Fibroblast of mammary gland (primary cell): ENCODE data around the gene PARVG.

Source experiments
- DNase-seq: peaks from one replicate; pipeline ENCODE4 v3.0.0-alpha.2; 2010; ENCODE audit warnings: low read depth
- H3K4me3 ChIP-seq: 2 replicates; pipeline ENCODE4 v1.5.1; 2011; ENCODE audit warnings: low read depth, mild to moderate bottlenecking, low read length, moderate library complexity; ENCODE audit not compliant: control insufficient read depth
- CTCF ChIP-seq: conservative IDR thresholded peaks from 2 replicates; pipeline ENCODE4 v1.5.1; 2011; ENCODE audit warnings: low read depth, low read length, inconsistent platforms; ENCODE audit not compliant: control insufficient read depth, insufficient read depth

Gene PARVG

DNA sequence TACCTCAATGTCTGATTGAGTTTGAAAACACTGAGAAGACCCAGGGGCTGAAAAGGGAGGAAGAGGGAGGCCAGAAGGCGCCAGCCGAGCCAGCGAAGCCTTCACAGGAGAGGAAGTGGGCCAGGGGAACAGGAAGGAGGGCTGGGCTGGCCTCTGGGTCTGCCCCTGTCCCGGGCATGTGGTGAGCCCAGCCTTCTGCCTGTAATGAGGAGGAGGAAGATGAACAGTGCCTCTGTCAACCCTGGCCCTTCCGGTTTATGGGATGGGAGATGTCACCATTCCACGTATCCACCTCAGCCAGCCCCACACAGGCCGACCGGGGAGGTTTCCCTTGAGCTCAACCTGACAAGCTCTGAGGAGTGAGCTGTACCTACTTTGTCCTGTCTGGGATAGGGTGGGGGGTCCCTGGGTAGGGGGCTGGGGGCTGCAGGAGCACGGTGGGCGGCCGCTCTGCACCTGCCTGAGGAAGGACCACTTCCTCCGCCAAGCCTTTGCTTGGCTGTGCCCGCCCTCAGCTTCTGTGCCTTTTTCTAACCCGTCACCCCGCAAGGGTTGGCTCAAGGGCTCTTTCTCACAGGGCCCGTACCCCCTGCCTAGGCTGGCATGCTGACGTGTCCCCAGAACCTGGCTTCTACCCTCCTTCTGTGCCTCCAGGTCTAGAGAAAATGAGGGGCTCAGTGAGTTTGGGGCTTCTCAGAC, 2.0 kb downstream of the PARVG start:
- no peak for TF ChIP-seq CTCF
- no peak overlapping the region for H3K4me3 ChIP-seq
- DNase-seq, result no peak

- DNase-seq, result no peak
- TF ChIP-seq CTCF, result no peak
- H3K4me3 ChIP-seq, result no peak overlapping the region
Measured at GRCh38 chr22:44183287-44183588, 2.5 kb downstream of the PARVG start.

DNA sequence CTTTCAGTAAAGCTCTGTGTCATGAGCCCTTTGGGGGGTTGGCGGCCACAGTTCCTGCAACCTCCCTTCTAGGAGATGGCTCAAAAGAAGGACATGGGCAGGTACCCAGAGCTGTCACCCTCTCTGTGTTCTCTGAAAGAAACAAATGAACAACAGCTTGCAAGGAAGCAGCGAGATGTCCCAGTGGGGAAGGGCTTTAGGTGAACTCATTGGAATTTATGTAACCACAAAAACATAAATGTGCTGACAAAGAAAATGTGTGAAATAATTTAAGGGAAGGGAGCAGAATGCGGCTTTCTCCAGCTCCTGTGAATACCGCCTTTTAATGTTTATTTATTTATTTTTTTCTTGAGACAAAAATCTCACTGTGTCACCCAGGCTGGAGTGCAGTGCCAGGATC, 3.3 kb downstream of the PARVG start:
- no peak for DNase-seq
- no peak for TF ChIP-seq CTCF

DNA sequence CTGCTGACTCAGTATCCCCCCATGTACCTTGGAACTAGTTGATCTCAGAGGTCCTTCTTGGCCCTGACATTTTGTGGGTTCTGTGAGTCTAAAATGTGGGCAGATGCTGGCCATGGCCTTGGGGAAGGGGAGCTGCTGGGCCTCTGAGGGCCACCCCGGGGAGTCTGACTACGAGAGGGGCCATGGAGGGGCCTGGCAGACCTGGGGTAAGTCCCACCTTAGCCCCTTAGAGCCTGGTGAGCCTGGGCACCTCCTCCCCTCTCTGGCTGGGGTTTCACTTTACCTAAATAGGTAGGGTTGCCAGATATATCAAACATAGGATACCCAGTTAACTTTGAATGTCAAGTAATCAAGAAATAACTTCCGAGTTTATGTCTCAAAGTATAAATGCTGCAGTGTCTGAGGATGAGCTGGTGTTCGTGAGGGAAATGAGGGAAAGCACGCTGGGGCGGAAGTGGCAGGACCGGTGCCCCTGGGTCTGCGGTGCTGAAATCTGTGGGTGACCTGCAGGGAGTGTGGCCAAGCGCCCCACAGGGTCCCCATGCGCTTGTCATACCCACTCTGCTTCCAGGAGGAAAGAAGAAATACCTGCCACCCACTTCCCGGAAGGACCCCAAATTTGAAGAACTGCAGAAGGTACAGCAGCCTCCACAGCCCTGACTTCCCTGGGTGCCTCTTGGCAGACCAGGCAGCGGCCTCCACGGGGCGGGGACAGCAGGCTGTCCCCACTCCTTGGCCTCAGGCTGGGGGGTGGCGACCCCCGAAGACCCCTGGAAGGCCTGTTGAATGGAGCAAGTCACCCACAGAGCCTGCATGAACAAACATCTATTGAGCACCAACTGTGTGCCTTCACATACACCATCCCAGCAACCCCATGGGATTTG, 4.8 kb downstream of the PARVG start:
- no peak for TF ChIP-seq CTCF

More for the DNA sequence above, 3.3 kb downstream of the PARVG start:
- H3K4me3 ChIP-seq, result no peak overlapping the region

GRCh38 chr22:44186121-44186510, 5.4 kb downstream of the PARVG start:
- DNase-seq, result no peak
- no peak for TF ChIP-seq CTCF
- H3K4me3 ChIP-seq, result no peak overlapping the region

More for the DNA sequence above, 4.8 kb downstream of the PARVG start:
- H3K4me3 ChIP-seq, result no peak overlapping the region
- no peak for DNase-seq

GRCh38 chr22:44186737-44187136, 6.0 kb downstream of the PARVG start:
- no peak overlapping the region for H3K4me3 ChIP-seq
- TF ChIP-seq CTCF, result no peak
- no peak for DNase-seq
